GM20431 (cell line): Measurements from ENCODE around the gene ST8SIA6.

Experiments used
- in situ Hi-C: fragments of 300-500 bp; cut with MseI, MboI; formaldehyde crosslinking; loops from one replicate; pipeline ENCODE4 v1.15.0; 2020; ENCODE audit warnings: low sequenced_read_pairs; ENCODE audit not compliant: unreplicated experiment

The ST8SIA6 gene

DNA sequence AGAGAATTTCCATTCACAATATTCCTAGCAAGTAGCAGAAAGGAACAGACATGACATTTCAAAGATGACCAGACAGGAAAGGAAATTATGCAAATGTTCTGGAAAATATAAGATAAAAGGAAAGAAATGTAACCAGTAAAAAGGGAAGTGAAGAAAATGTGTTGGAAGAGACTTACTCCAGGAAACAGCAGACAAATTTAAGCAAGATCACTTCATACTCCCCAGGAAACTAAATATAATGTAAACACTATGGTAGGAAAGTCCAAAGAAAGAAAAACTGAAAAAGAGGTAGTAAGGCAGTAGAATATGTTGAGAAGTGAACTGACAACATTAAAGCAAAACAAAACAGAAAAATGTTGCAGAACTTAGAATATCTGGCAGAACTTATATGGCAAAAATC lies 6.4 kb upstream of the ST8SIA6 start:
- in situ Hi-C loops = no loop called here

DNA sequence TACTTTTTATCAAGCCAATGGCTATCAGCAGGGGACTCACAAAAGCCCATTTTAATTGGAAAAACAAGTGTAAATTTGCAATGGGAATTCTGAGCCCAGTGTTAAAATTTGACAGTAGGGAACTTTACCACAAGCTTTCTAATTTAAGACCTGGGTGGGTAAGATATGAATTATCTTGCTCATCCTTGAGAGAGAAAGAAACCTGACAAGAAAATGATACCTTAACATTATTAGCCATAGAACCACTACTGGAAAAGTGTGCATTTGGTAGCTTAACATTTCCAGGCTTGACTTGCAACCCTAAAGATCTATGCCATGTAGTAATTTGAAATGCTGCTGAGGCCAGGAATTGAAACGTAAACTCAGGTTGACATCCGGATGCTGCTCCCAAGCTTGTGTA lies 2.7 kb upstream of the ST8SIA6 start:
- in situ Hi-C loops = no loop called here

DNA sequence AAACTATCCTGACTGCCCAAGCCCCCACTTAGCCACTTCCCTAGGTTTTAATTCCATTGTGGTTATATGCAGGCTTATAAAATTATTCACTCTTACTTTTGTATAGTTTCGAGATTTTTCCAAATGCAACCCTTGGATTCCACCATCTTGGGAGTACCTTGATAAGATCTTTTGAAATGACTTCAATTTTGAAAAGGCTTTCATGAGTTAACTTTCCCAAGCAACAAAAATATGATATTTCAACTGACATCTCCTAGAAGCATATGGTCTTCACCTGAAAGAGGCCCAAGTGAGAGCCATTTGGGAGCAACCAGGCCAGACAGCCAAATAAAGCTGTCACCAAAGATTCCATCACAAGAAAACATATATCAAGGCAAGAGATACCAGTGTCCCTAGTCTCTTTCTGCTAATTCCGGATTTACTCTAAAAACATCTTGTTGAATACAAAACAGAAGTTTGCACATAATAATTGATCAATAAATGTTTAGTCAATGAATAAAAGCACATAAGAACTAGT lies 1.7 kb upstream of the ST8SIA6 start:
- in situ Hi-C loops = no loop called here

DNA sequence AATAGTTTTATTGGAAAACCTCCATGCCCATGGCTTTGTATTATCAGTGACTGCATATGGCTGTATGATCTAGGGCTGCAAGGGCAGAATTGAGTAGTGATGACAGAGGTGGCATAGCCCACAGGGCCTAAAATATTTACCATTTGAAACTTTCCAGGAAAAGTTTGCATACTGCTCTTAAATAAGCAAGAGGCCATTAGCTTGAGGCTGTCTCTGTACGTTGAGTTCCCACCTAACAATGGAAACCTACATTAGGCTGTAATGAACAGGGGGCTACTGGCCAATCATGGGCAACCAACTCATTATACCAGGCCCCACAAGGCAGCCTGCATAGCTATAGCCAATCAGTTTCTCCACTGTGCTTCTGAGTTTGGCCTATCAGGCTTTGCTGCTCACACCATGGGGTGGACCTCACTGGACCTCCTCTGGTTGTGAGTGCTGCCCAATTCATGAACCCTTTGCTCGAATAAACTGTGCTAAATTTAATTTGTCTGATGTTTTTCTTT lies 673 bp upstream of the ST8SIA6 start:
- in situ Hi-C loops = no loop called here

DNA sequence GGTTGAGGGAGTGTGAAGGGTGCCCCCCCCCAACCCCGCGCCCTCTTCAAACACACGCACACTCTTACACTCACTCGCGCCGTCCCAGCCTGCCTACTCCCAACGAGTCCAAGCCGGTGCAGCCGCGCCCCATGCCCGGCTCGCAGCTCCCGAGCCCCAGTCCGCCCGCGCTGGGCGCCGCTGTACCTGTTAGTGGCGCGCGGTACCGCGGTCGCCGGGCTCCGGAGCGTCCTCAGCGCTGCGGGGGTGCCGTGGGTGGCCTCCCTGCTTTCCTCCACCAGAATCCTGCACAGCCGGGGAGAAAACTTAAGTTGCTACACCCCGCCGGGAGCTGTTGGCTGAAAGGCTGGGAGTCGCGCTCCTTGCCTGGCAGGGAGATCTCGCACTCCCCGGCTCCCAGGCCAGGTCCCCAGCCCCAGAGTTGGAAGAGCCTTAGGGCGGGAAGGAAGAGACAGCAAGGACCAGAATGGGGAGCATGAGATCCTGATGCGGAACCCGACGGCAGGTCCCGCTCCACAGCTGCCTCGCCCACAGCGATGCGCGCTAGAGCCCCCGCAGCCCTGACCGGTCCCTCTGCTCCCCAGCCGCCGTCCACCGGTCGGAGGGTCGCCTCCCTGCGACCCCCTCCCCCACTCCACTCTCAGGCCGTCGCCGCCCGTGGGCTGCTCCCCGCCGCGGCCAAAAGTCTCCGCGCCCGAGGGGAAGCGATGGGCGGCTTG lies 863 bp downstream of the ST8SIA6 start:
- in situ Hi-C loops = no loop called here

DNA sequence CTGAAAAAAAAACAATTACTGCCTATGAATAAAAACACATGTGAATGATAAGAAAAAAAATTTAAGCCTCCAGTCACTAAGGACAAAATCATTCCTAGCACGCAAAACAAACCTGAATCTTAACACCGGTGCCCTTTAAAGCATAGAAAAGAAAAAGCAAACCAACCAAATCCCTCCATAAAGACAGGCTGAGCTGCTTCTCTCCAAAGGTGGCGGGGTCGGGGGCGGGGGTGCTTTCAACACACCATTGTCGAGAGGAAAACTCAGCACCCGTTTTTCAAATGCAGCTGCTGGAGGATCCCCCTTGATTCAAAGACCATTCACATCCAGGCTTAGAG lies 1.4 kb downstream of the ST8SIA6 start:
- in situ Hi-C loops = no loop called here

DNA sequence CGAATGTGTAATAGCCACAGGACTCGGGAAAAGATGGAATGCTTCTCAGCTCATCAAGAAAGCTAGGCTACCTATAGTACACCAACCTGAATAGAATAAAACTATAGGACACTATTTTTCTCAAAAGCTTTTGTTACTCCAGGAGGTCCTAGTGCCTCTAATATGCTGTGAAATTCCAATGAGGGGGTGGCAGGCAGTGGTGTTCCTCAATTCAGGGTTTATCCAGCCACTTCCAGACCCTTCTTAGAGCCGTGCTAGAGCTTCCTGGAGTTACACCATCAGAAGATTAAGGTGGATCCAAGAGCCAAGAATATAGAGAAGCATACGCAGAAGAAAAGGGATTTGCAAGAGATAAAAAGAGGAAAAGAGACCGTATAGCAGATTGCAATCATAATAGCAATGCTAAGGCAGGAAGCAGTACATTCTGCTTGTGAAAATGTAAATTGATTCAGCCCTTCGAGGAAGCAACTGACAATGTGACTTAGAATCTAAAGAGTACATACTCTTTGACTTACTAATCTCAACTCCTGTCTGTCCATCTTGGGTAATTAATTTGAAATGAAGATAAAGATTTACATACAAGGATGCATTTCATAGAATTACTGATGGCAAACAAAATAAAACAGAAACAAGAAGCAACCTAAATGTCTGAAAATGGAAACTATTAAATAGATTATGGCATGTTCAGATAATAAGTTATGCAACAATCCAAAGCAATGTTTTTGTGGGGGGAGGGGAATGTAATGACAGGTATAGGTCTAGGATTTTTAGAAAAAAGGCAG lies 2.1 kb downstream of the ST8SIA6 start:
- in situ Hi-C loops = no loop called here

DNA sequence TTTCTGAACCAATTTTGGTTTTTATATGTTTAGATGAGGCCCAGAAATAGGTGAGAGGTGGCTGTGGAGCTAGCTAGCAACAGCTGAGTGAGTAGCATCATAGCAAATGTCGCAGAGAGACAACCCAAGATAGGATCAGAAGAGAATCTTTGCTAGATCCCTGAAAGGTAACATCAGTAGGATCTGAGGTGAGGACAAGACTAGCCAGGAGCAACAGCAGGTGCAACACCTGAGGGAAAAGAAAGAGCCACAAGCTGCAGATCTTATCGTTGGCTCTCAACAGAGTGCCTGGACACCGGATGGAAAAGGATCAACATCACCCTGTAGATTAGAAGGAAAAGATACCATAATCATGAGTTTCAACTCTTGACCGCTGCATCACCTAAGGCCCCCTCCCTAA lies 4.4 kb downstream of the ST8SIA6 start:
- in situ Hi-C loops = no loop called here

DNA sequence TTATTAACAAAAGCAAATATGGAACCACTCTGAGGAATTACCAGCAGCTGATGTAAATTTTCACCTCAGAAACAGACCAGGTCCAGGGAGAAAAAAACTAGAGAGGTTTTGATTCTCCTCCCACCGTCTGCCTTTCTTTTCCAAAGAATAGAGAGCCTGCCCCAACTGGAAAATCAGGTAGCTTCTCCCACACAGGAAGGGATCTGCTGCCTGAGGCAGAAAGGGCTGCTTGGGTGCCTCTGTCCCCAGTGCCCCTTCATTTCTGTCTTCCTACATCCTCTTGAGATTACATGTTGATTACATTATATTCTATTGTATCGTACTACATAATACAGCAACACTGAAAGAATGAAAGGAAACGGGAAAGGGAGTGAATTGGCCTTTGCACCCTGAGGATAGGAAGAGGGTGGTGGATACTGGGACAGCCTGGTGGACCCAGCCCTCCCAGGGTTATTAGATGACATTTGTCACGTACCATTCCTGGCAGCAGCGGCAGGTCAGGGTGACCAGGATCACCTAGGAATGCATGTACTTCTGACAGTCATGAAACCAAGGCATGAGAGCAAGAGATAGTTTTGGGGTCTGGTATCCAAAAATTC lies 8.9 kb downstream of the ST8SIA6 start:
- in situ Hi-C loops = loop anchor here (25.0 kb wide), 1 partner anchor 608 kb away; no protein-coding TSS in a partner anchor

DNA sequence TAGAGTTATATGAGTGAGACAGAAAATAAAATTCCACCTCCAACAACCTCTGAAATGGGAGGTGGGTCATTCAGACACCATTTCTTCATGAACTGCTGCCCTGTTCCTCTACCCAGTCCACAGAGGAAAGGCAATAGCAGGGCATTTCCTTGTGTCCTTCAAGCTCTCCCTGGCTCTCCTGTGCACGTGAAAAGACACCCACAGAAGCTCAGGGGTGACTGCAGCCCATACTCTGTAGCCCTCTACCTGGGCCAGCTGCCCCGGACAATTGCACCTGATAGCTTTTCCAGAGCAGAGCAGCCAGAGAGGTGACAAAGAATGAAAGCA lies 10.0 kb downstream of the ST8SIA6 start:
- in situ Hi-C loops = loop anchor here (25.0 kb wide), 1 partner anchor 607 kb away; no protein-coding TSS in a partner anchor

DNA sequence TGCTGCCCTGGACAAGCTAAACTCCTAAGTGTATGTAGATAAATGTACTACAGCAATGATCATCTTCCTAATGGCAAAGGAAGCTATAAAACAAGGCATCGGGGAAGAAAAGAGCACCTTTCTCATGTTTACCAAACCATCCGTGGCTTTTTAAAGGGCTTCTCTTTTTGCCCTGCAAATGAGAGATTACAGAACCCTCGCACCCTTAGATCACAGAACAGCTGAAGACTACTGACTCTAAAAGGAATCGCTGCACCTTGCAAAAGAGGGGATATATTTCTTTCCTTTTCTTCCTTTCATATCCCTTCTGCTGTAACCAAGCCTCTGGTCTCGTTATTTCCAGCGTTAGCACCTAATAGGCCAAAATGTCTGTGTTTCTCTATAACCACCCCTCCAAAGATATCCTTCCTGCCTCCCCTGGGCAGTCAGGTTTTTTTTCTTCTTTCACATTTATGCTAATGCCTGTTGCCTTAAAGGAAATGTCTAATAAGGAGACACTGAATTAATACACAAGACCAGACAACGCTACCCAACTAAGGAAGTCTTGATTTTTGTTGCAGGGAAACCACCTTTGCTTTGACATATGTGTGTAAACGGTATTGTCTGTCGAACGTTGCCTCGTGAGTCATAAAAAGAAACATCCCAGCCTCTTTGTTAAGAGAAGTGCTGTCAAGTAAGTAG lies 10.5 kb downstream of the ST8SIA6 start:
- in situ Hi-C loops = loop anchor here (25.0 kb wide), 1 partner anchor 607 kb away; no protein-coding TSS in a partner anchor

DNA sequence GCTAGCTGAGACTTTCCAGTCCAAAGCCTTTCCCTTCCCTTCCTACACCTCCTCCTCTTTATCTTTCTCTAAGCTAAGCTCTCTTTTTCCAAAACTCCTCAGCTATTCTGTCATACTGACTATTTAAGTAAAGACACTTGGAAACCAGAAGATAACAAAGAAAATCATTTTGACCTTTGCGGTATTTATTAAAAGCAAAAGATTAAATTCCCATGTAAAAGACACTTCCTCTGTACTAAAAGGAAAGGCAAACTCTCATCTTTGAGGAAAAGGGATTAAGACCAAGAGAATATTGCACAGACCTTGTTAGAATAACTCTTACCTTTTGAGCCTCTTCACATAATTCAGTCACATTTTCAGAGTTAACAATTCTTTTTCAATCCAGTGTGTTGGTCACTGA lies 15.8 kb downstream of the ST8SIA6 start:
- in situ Hi-C loops = loop anchor here (25.0 kb wide), 1 partner anchor 601 kb away; no protein-coding TSS in a partner anchor

DNA sequence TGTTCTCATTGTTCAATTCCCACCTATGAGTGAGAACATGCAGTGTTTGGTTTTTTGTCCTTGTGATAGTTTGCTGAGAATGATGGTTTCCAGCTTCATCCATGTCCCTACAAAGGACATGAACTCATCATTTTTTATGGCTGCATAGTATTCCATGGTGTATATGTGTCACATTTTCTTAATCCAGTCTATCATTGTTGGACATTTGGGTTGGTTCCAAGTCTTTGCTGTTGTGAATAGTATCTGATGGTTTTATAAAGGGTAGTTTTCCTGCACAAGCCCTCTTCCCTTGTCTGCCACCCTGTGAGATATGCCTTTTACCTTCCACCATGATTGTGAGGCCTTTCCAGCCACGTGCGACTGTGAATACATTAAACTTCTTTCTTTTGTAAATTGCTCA lies 17.8 kb downstream of the ST8SIA6 start:
- in situ Hi-C loops = loop anchor here (25.0 kb wide), 1 partner anchor 599 kb away; no protein-coding TSS in a partner anchor

DNA sequence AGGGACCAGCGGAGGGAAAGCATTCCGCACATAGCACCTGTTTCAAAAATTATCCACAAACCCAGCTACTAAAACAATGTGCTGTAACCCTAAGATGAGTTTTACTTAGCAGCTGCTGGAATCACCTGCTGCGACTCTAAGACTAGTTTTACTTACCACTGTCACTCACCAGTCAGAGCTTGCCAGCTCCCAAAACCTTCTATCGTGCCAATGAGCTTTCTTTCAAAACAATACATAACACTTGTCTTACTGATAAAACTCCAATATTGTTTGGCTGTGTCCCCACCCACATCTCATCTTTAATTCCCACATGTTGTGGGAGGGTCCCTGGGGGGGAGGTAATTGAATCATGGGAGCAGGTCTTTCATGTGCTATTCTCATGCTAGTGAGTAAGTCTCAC lies 18.4 kb downstream of the ST8SIA6 start:
- in situ Hi-C loops = loop anchor here (25.0 kb wide), 1 partner anchor 599 kb away; no protein-coding TSS in a partner anchor

DNA sequence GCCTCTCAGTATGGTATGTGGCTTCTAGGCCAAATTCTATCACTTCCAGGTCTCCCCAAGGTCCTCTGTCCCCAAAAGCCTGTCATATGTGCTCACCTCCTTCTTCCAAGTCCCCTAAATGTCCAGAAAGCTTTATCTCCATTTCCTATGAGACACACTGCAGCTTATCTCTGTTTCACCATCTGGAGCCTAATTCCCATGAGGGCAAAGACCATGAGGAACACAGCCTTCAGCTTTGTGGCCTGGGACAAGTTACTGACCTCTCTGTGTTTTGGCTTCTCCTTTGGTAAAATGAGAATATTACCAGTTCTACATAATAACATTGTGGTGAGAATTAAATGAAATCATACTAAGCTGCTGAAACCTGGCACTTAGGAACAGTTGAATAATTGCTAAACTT lies 19.2 kb downstream of the ST8SIA6 start:
- in situ Hi-C loops = loop anchor here (25.0 kb wide), 1 partner anchor 598 kb away; no protein-coding TSS in a partner anchor

DNA sequence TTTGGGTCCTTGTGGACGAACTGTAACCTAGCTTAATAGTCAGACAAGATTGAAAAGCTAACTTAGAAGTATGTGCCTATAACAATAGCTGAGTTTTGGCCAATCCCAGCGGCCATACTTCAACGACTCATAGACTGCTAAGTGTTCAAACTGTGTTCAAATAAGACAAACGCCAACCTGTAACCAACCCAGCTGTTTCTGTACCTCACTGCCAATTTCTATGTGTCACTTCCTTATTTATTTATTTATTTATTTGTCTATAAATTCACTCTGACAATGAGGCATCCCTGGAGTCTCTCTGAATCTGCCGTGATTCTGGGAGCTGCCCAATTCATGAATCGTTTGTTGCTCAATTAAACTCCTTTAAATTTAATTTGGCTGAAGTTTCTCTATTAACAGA lies 21.7 kb downstream of the ST8SIA6 start:
- in situ Hi-C loops = loop anchor here (25.0 kb wide), 1 partner anchor 595 kb away; no protein-coding TSS in a partner anchor

DNA sequence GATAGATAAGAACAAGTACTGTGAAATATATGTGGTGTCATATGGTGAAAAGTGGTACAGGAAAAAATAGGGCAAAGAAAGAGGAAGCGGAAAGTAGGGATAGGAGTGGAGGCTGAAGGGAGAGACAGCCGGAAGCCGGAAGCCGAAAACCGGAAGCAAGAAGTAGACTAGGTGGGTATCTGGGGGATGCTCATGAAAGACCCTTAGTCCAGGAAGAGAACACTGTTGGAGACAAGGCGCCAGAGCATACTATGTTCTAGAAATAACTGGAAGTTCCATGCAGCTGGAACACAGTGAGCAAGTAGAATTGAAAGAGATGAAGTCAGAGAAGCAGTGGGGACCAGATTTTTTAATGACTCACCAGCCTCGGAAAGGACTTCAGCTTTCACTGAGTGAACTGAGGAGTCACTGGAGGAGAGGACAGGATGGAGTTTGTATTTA lies 22.5 kb downstream of the ST8SIA6 start:
- in situ Hi-C loops = loop anchor here (25.0 kb wide), 1 partner anchor 595 kb away; no protein-coding TSS in a partner anchor

DNA sequence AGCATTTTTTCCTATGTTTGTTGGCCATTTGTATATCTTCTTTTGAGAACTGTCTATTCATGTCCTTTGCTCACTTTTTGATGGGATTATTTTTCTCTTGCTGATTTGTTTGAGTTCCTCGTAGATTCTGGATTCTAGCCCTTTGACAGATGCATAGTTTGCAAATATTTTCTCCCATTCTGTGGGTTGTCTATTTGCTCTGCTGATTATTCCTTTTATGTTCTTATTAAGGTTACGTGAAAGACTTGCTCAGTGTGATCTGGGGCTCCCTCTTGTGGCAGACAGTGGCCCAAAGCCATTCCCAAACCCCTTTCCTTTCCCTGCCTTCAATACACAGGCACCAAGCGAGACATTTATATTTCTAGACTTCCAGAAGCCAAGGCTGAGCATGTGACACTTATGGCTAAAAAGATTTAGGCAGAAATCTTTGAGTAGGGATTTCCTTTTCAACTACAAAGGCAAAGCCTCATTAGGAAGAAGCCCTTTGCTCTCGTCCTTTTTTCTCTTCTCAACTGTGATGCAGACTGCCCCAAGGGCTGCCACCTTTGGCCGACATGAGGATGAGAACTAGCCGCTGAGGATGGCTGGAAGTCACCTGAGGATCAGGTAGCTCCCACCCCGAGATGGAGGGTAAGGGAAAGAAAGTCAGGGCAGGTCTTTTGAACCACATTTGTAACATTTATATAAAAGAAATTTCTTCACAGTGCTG lies 23.6 kb downstream of the ST8SIA6 start:
- in situ Hi-C loops = loop anchor here (25.0 kb wide), 1 partner anchor 594 kb away; no protein-coding TSS in a partner anchor

DNA sequence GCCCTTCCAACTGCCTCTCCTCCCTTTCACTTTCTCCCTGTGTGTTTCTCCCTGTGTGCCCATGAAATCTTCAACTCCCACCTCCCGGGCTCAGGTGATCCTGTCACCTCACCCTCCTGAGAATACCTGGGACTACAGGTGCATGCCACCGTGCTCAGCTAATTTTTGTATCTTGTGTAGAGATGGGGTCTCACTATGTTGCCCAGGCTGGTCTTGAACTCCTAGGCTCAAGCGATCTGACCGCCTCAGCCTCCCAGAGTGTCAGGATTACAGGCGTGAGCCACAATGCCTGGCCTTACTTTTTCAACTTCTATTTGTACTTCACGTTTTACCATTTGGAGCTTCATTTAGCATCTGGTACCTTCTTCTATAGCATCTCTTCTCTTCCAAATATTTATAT lies 24.9 kb downstream of the ST8SIA6 start:
- in situ Hi-C loops = loop anchor here (25.0 kb wide), 1 partner anchor 592 kb away; no protein-coding TSS in a partner anchor
